Measurements from ENCODE around the gene SECISBP2L. TPM values are rescaled to one million over a fixed set of nuclear protein-coding genes. Genes with fewer than 3 reads are reported as not detected.
A peak's percentile ranks its signal among the peaks of the same experiment; 100 is the strongest.

SECISBP2L gene
- total and polyA plus RNA-seq, 2 of the 4 experiments (the other 2 are of a cell fraction) = 13.1 to 34.1 TPM

GRCh38 chr15:48963524-48964113, 82.6 kb downstream of the SECISBP2L start, which contains the start of gene SHC4:
TSS of gene SHC4 (minus strand) at chr15:48963919. CDS start at chr15:48963015, 904 bp downstream.
- peak within 1 kb of the TSS; percentile 50; the same call in 1 of the 3 replicates for H2BK15ac ChIP-seq (ENCODE audit: low read depth, low read length)
- H2BK20ac ChIP-seq (ENCODE audit: low read depth, low read length) = peak within 1 kb of the TSS; percentile 53; the same call in 1 of the 2 replicates
- WGBS, 2 experiments (ENCODE audit: extremely low coverage in 2 of 2, insufficient read length in 1 of 2) = 0% methylated on average over 10 of the region's 16 CpGs; no CpG with 5 or more reads in 1 of the 2 experiments
- H2AK5ac ChIP-seq (ENCODE audit: low read depth, low read length) = peak within 1 kb of the TSS; percentile 32
- peak within 1 kb of the TSS; percentile 65 for H3K27ac ChIP-seq (ENCODE audit: insufficient read depth, low read length)
- H3K36me3 ChIP-seq (ENCODE audit: control insufficient read depth, insufficient read depth, low read length) = no peaks in the 10 kb centered on the region
- H3K23ac ChIP-seq (ENCODE audit: low read depth, low read length) = peak within 1 kb of the TSS; percentile 15
- peak within 1 kb of the TSS; percentile 35 for H3K9ac ChIP-seq (ENCODE audit: low read depth, low read length)
- DNase-seq (peak; percentile 86), ATAC-seq (ENCODE audit: low read depth) (peak; percentile 53)
- H2BK120ac ChIP-seq (ENCODE audit: low read depth, low read length) = peak within 1 kb of the TSS; percentile 70
- intact Hi-C loops (cut with micrococcal nuclease) = loop anchor here (1.0 to 10.0 kb wide), 2 partner anchors 101 to 249 kb away; no protein-coding TSS in a partner anchor
- peak within 1 kb of the TSS; percentile 38; the same call in 1 of the 2 replicates for H4K5ac ChIP-seq (ENCODE audit: low read depth, low read length)
- H2AFZ ChIP-seq (replicated peaks; ENCODE audit: low read length, poor library complexity) = peak within 1 kb of the TSS; percentile 92
- ChIA-PET POLR2A (ENCODE audit: unreplicated experiment) (interaction anchor here (0.5 to 1.4 kb wide), 2 partner anchors 86 to 1353 kb away, joined by 3 to 17 read pairs; partner anchors contain the start of gene EID1), CTCF (interaction anchor here (0.8 to 5.4 kb wide), 6 partner anchors 9 to 103 kb away, joined by 3 to 36 read pairs (median 6); partner anchors contain the start of gene EID1)
- H4K8ac ChIP-seq (ENCODE audit: low read depth in 2 of 2, low read length in 2 of 2) = peak within 1 kb of the TSS; percentile 1 to 50; a peak in 3 of 4 replicates
- no peaks in the 10 kb centered on the region for H3K27me3 ChIP-seq (ENCODE audit: control insufficient read depth, insufficient read depth, low read length)
- H3K4ac ChIP-seq (ENCODE audit: low read depth, low read length) = peak within 1 kb of the TSS; percentile 49
- H3K4me2 ChIP-seq (ENCODE audit: low read depth, low read length) = peak within 1 kb of the TSS; percentile 87
- H2BK5ac ChIP-seq (ENCODE audit: low read depth, low read length, poor library complexity, severe bottlenecking) = peak within 1 kb of the TSS; percentile 71
- in situ Hi-C loops (cut with MboI; ENCODE audit: low sequenced_read_pairs) = loop anchor here (5.0 to 25.0 kb wide), 2 partner anchors 86 to 601 kb away; partner anchors contain the start of gene EID1
- H3K79me1 ChIP-seq (ENCODE audit: low read depth in 1 of 2, low read length in 2 of 2) = peaks cover 6 to 31% of the 10 kb centered on the region in 2 experiments; a peak in 2 of 4 replicates
- H3K4me1 ChIP-seq (ENCODE audit: control insufficient read depth, insufficient read depth, low read length) = peaks cover 13% of the 10 kb centered on the region
- H4K20me1 ChIP-seq (ENCODE audit: insufficient read depth, low read length) = no peaks in the 10 kb centered on the region
- dilution Hi-C loops (cut with HindIII; ENCODE audit: low sequenced_read_pairs, unreplicated experiment) = no loop called here
- BruUV-seq (replicated peaks) = no TSS peak
- no peaks in the 10 kb centered on the region for H3K9me3 ChIP-seq (ENCODE audit: control insufficient read depth, insufficient read depth, low read length)
- H3K18ac ChIP-seq (ENCODE audit: low read depth, low read length) = peak within 1 kb of the TSS; percentile 6; the same call in 1 of the 2 replicates
- H3K56ac ChIP-seq (ENCODE audit: extremely low read depth, insufficient read depth, low read length) = peak within 1 kb of the TSS; percentile 59
- peaks cover 22% of the 10 kb centered on the region for H3K9me1 ChIP-seq (ENCODE audit: insufficient read depth, low read length)
- H2AK9ac ChIP-seq (replicated peaks; ENCODE audit: low read depth, low read length, poor library complexity) = peak within 1 kb of the TSS; percentile 38
- peak within 1 kb of the TSS; percentile 82 for H3K14ac ChIP-seq (replicated peaks; ENCODE audit: low read depth, low read length)
- peak within 1 kb of the TSS; percentile 60 for H3K4me3 ChIP-seq (ENCODE audit: insufficient read depth, low read depth, low read length)
- peak; percentile 33; the same call in 1 of the 2 replicates for TF ChIP-seq SMC3 (IDR thresholded peaks at IDR 0.05; ENCODE audit: low read depth, low read length)
- TF ChIP-seq POLR2A (IDR thresholded peaks at IDR 0.05; ENCODE audit: low read depth, low read length) = no peak
- TF ChIP-seq BHLHE40 (IDR thresholded peaks at IDR 0.05; ENCODE audit: low read depth, low read length) = peak; percentile 36; the same call in 1 of the 2 replicates
- TF ChIP-seq CTCF (conservative IDR thresholded peaks at IDR 0.05; ENCODE audit: low read depth, low read length) = peak; percentile 39
- TF ChIP-seq NFE2L2 (IDR thresholded peaks at IDR 0.05; ENCODE audit: low read depth, low read length) = no peak
- TF ChIP-seq ELK1 (IDR thresholded peaks at IDR 0.05; ENCODE audit: borderline replicate concordance, low read depth, low read length) = no peak
- TF ChIP-seq RAD21 (IDR thresholded peaks at IDR 0.05; ENCODE audit: low read length) = no peak; the same call in 1 of the 2 replicates
- no peak for TF ChIP-seq CHD1 (IDR thresholded peaks at IDR 0.05; ENCODE audit: low read depth, low read length)
- peak; percentile 92 for TF ChIP-seq FOS (IDR thresholded peaks at IDR 0.05; ENCODE audit: low read depth, low read length)
- no peak for TF ChIP-seq MXI1 (IDR thresholded peaks at IDR 0.05; ENCODE audit: borderline replicate concordance, low read depth, low read length)
- TF ChIP-seq USF2 (IDR thresholded peaks at IDR 0.05; ENCODE audit: low read depth, low read length) = no peak
- H4K91ac ChIP-seq (ENCODE audit: insufficient read depth, low read depth, low read length) = peak within 1 kb of the TSS; percentile 24
